Brain pericyte (primary cell): ENCODE measurements around the gene ASCC2.
"Not testable (repeated sequence)": the region's sequence is repeated elsewhere in the genome, so short reads cannot be mapped to it uniquely, and the experiment has no call there.

Experiments used
- DNase-seq: peaks from one replicate; pipeline ENCODE4 v3.0.0-alpha.2; 2012; ENCODE audit warnings: low read depth, low spot score

The ASCC2 gene

GRCh38 chr22:29856496-29856895, 18.4 kb upstream of the ASCC2 start:
- DNase-seq, result no peak

GRCh38 chr22:29855611-29856181, 17.6 kb upstream of the ASCC2 start:
- no peak for DNase-seq

GRCh38 chr22:29854432-29854831, 16.4 kb upstream of the ASCC2 start:
- DNase-seq, result no peak

DNA sequence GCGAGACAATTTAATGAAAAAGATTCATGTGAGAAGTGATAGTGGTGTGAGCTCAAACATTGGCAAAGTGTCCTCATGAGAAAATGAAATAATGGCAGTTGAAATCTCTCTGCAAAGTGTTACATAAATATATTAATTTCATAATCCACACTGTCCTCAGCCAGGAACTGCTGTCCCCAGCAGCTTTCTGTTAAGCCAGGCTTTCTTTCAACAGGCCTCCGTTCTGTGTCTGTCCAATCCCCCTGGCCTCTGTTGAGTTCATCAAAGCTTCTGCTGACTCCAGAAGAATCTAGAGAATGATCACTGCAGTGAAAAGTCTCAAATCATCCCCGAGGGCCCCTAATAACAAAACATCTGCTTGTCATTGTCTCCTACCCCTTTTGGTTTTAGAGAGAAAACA, 10.0 kb upstream of the ASCC2 start:
- no peak for DNase-seq

DNA sequence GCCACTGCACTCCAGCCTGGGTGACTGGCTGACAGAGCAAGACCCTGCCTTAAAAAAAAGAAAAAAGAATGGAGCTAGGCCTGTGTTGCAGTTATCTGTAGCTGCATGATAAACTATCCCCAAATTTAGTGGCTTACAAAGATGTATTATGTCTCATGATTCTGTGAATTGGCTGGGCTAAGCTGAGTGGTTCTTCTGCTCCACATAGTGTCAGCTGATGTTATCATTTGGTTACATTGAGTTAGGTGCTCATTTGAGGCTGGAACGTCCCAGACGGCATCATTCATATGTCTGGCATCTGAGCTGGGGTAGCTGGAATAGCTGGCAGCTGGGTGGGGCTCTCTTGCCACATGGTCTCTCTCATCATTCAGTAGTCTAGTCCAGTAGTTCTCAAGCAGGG, 8.2 kb upstream of the ASCC2 start:
- no peak for DNase-seq

GRCh38 chr22:29842740-29843139, 4.7 kb upstream of the ASCC2 start:
- peak; percentile 11 for DNase-seq

DNA sequence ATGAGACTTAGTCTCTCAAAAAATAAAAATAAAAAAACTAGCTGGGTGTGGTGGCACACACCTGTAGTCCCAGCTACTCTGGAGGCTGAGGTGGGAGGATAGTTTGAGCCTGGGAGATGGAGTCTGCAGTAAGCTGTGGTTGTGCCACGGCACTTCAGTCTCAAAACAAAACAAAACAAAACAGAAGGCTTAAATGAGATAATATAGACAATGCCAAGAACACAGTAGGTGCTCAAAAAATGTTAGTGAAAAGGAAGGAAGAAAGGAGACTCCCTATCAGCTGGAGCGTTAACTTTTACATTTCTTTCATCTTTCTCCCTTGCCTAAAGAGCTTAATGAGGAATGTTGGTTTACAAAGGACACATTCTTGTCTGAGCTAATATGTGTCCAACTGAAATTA, 4.1 kb upstream of the ASCC2 start:
- no peak for DNase-seq

DNA sequence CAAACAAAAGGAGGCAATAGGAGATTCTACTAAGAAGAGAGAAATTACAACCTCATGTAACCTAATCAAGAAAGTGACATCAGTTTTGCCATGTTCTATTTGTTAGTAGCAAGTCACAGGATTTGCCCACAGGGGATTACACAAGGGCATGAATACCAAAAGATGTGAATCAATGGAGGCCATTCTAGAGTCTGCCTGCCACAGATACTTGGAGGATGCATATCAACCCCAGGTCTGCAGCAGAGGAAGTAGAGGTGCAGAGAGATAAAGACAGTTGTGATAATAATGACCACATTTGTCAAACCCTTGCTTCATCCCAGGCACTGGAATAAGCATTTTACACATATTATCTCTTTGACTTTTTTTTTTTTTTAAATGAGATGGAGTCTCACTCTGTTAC, 2.4 kb upstream of the ASCC2 start:
- no peak for DNase-seq

DNA sequence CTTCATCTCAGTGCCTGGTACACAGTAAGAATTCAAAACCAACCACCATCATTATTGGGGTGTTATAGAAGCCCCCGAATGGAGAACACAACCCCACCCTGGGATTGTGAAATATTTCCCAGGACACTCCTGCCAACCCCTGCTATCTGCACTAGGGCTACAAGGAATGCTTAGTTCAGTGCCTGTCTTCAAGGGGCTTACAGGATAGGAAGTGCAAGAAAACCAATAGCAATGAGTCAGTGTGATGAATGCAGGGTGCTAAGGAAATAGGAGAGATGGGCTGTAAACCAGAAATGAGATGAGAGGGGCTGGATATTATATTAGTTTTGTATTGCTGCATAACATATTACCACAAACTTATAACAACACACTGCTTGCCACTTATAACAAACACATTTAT, 965 bp upstream of the ASCC2 start:
- no peak for DNase-seq

DNA sequence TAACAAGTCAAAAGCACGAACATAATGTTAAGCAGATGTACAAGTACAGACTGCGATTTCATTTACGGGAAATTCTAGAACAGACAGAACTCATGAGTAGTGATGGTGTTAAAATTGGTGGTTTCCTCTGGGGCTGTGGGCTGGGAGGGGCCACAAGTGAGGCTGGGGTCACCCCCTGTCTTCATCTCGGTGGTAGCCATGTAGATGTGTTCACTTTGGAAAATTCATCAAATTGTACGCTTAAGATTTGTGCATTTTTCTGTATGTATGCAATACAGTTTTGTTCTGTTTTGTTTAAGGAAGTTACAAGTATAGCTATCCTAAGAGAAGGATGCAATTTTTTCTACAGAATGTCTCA, 504 bp upstream of the ASCC2 start:
- DNase-seq, result no peak

DNA sequence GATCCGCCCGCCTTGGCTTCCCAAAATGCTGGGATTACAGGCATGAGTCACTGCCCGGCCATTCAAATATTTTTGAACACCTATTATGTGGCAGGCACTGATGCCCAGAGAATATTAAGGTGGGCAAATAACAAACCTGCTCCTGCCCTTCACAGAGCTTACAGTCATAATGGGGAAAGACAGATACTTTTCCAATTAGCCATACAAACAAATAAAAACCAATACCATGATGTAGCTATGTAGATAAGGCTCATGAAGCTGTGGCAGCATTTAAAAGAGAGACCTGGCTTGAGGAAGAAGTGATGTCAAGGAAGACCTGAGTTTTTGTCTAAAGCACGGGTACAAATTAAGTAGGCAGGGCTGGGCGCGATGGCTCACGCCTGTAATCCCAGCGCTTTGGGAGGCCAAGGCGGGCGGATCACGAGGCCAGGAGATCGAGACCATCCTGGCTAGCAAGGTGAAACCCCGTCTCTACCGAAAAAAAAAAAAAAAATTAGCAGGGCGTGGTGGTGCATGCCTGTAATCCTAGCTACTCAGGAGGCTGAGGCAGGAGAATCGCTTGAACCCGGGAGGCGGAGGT, 1.2 kb downstream of the ASCC2 start:
- not testable (repeated sequence) for DNase-seq

DNA sequence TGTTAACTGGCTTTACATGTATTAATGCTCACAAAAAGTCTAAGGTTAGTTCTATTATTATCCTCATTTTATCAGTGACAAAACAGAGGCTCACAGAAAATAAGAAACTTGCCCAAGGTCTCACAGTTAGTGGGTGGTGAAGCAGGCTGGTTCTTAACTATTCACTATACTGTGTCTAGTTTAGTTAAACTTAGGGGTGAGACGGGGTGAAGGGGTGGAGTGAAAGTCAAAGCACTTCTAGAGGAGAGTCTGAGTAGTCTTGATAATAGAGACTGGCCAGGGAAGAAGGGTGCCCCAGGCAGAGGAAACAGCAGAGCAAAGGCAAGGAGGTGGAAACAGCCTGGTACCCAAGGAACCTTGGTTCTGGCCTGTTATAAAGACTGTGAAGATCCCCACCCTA, 4.0 kb downstream of the ASCC2 start:
- no peak for DNase-seq

DNA sequence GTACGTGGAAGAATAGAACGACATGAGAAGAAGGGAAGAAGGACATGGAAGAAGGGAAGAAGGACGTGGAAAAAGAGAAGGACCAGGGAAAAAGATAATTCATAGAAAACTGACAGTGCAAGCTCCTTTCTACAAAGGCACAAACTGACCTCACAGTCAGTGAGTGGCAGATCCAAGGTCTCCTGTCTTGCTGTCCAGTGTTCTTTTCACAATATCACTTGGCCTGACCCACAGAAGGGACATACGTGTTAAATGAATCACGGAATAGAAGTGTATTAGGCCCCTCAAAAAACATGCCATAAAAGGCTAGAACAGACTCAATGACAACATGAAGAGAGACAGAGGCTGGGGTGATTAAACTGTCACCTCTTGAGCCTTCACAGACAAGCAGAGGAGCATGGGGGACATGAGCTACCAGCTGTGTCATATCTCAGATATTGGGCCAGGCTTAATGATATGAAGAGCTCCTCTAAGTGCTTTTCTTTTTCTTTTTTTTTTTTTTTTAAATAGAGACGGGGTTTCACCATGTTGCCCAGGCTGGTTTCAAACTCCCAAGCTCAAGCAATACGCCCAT, 4.6 kb downstream of the ASCC2 start:
- DNase-seq, result no peak

DNA sequence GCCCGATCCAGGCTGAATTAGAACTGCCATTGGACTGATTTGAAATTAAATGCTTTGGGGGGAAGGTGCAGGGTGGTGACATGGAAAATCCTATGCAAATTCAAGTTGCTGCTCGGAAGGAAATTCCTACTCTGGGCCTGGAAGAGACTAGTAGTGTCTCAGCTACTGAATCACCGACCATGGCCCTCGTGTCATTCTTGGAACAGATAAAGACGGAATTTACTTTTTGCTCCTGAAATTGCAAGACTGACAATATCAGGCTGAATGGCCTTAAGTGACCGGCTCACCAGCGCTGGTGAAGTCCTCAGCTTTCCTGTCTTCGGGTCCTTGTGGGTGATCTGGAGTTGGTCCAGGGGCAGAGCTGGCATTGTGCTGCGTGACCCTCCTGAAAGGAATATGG, 6.1 kb downstream of the ASCC2 start:
- DNase-seq, result no peak

- DNase-seq, result no peak
These were observed 6.7 kb downstream of the ASCC2 start for GRCh38 chr22:29831186-29831921.

DNA sequence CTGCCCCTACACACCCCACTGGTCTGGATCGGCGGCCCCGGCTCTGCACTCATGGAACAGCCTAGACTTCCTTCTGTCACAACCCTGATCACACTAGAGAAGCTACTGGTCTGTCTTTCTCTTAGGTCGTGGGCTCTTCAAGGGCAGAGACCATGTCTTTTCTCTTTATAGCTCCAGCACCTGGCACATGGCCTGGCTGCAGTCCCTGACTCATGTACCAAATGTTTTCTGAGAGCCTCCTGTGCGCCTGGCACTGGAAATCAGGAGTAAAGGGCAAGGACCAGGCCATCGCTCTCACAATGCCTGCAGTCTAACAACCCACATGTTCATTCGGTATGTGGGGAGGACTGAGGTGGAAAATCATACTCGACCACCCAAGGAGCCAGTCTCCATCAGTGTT, 7.5 kb downstream of the ASCC2 start:
- DNase-seq, result no peak

DNA sequence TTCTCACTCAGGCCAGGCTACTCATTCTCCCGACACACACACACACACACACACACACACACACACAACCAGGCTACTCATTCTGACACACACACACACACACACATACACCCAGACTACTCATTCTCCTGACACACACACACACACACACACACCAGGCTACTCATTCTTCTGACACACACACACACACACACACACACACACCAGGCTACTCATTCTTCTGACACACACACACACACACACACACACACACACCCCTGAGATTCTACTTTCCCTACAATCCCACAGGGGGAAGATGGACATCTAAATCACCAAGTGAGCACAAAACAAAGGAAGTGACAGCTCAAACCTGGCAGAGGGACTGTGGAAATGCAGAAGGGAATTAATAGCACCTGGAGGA, 10.3 kb downstream of the ASCC2 start:
- DNase-seq, result not testable (repeated sequence)

GRCh38 chr22:29827091-29827490, 11.0 kb downstream of the ASCC2 start:
- no peak for DNase-seq

DNA sequence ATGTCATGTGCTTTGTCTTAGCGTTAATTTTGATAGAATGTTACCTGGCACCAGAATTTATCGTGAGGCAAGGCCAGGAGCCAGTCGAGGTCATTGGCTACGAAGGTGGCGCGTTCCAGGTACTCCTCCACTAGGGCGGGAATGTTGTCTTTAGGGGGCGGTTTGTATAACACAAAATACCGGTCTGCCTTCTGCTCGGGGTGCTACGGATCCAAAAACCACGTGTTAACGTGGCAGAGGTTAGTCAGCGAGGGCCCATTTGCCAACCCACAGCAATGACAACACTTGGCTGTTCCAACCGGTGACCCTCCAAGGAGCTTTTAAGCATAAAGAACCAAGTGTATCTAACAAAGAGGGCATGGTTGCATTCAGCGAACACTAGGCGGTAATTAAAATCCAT, 12.5 kb downstream of the ASCC2 start:
- DNase-seq, result no peak

GRCh38 chr22:29824677-29825076, 13.4 kb downstream of the ASCC2 start:
- no peak for DNase-seq

- no peak for DNase-seq
These were observed 16.6 kb downstream of the ASCC2 start for GRCh38 chr22:29821291-29822016.

DNA sequence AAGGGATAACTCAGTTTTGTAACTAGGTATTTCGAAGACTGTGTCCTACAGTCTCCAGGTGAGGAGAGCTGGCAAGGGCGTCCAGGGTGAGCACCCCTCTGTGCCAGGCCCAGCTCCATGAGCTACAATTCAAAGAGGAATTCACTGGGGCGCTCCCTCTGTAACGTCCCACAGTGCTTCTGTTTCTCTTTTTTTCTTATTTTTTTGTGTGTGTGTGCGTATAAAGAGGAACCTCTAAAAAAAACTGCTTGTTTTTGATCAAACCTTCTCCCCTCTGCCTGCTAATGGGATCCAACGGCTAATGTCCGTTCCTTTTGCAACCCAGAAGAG, 17.1 kb downstream of the ASCC2 start:
- no peak for DNase-seq

DNA sequence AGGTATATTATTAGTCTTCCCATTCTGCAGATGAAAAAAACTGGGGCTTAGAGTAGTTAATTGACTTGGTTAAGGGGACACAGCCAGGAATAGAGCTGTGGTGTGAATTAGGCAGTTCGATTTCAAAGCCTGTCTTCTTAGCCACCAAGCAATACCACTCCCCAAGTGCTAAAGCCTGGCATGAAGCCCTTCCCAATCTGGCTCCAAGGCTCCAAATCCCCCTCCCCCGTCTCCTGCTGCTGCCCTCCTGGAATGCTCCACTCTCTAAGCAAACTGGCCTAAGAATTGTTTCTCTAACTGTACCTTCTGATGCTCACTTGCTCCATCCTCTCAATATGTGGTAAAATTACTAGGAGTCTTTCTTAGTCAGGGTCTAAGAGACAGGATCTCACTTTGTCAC, 18.6 kb downstream of the ASCC2 start:
- DNase-seq, result no peak
